A673 (cell line): ENCODE measurements around the gene IFFO2.

Experiments
- CTCF ChIP-seq: fragments of 300-800, 200-600 bp; sonication (generic); conservative IDR thresholded peaks from 2 replicates; pipeline ENCODE4 v1.5.1; 2017; ENCODE audit warnings: low read depth, mild to moderate bottlenecking, antibody characterized with exemption, low read length, moderate library complexity, mixed read lengths
- EZH2 ChIP-seq: fragments of 200-600 bp; sonication (generic); IDR thresholded peaks from 2 replicates; pipeline ENCODE4 v1.6.1; 2017; ENCODE audit warnings: borderline replicate concordance, low read depth, mild to moderate bottlenecking, mixed read lengths, antibody characterized with exemption, low read length; ENCODE audit not compliant: poor library complexity, severe bottlenecking

GRCh38 chr1:18927082-18927653 is 29.3 kb downstream of the IFFO2 start:
- TF ChIP-seq CTCF = no peak
- TF ChIP-seq EZH2 = no peak
